Measurements from ENCODE around the gene PAM16.

The PAM16 gene

DNA sequence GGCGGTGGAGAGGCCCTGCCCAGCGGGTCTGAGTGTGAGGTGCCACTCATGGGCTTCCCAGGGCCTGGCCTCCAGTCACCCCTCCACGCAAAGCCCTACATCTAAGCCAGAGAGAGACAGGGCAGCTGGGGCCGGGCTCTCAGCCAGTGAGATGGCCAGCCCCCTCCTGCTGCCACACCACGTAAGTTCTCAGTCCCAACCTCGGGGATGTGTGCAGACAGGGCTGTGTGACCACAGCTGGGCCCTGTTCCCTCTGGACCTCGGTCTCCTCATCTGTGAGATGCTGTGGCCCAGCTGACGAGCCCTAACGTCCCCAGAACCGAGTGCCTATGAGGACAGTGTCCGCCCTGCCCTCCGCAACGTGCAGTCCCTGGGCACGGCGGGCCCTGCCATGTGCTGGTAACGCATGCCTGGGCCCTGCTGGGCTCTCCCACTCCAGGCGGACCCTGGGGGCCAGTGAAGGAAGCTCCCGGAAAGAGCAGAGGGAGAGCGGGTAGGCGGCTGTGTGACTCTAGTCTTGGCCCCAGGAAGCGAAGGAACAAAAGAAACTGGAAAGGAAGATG, 31.8 kb upstream of the PAM16 start:
- DNase-seq (ENCODE audit: low spot score) = no peak
- in situ Hi-C loops (cut with MboI; ENCODE audit: low sequenced_read_pairs, unreplicated experiment) = no loop called here
- TF ChIP-seq, protein P1, sequence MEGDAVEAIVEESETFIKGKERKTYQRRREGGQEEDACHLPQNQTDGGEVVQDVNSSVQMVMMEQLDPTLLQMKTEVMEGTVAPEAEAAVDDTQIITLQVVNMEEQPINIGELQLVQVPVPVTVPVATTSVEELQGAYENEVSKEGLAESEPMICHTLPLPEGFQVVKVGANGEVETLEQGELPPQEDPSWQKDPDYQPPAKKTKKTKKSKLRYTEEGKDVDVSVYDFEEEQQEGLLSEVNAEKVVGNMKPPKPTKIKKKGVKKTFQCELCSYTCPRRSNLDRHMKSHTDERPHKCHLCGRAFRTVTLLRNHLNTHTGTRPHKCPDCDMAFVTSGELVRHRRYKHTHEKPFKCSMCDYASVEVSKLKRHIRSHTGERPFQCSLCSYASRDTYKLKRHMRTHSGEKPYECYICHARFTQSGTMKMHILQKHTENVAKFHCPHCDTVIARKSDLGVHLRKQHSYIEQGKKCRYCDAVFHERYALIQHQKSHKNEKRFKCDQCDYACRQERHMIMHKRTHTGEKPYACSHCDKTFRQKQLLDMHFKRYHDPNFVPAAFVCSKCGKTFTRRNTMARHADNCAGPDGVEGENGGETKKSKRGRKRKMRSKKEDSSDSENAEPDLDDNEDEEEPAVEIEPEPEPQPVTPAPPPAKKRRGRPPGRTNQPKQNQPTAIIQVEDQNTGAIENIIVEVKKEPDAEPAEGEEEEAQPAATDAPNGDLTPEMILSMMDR (IDR thresholded peaks at IDR 0.05; ENCODE audit: borderline replicate concordance, control extremely low read depth, extremely low read depth, insufficient read depth, missing control alignments) = no peak

DNA sequence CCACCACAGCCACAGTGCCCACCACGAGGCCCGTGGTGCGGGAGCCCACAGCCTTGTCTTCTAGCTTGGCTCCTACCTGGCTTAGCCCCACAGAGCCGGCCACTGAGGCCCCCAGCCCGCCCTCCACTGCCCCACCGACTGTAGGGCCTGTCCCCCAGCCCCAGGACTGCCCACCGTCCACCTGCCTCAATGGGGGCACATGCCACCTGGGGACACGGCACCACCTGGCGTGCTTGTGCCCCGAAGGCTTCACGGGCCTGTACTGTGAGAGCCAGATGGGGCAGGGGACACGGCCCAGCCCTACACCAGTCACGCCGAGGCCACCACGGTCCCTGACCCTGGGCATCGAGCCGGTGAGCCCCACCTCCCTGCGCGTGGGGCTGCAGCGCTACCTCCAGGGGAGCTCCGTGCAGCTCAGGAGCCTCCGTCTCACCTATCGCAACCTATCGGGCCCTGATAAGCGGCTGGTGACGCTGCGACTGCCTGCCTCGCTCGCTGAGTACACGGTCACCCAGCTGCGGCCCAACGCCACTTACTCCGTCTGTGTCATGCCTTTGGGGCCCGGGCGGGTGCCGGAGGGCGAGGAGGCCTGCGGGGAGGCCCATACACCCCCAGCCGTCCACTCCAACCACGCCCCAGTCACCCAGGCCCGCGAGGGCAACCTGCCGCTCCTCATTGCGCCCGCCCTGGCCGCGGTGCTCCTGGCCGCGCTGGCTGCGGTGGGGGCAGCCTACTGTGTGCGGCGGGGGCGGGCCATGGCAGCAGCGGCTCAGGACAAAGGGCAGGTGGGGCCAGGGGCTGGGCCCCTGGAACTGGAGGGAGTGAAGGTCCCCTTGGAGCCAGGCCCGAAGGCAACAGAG, 31.0 kb upstream of the PAM16 start:
- DNase-seq (ENCODE audit: low spot score) = no peak
- TF ChIP-seq, protein P1 (IDR thresholded peaks at IDR 0.05; ENCODE audit: borderline replicate concordance, control extremely low read depth, extremely low read depth, insufficient read depth, missing control alignments) = no peak
- in situ Hi-C loops (cut with MboI; ENCODE audit: low sequenced_read_pairs, unreplicated experiment) = no loop called here

DNA sequence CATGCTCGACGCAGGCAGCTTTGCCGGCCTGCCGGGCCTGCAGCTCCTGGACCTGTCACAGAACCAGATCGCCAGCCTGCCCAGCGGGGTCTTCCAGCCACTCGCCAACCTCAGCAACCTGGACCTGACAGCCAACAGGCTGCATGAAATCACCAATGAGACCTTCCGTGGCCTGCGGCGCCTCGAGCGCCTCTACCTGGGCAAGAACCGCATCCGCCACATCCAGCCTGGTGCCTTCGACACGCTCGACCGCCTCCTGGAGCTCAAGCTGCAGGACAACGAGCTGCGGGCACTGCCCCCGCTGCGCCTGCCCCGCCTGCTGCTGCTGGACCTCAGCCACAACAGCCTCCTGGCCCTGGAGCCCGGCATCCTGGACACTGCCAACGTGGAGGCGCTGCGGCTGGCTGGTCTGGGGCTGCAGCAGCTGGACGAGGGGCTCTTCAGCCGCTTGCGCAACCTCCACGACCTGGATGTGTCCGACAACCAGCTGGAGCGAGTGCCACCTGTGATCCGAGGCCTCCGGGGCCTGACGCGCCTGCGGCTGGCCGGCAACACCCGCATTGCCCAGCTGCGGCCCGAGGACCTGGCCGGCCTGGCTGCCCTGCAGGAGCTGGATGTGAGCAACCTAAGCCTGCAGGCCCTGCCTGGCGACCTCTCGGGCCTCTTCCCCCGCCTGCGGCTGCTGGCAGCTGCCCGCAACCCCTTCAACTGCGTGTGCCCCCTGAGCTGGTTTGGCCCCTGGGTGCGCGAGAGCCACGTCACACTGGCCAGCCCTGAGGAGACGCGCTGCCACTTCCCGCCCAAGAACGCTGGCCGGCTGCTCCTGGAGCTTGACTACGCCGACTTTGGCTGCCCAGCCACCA, 30.2 kb upstream of the PAM16 start:
- no peak for DNase-seq (ENCODE audit: low spot score)
- in situ Hi-C loops (cut with MboI; ENCODE audit: low sequenced_read_pairs, unreplicated experiment) = no loop called here

DNA sequence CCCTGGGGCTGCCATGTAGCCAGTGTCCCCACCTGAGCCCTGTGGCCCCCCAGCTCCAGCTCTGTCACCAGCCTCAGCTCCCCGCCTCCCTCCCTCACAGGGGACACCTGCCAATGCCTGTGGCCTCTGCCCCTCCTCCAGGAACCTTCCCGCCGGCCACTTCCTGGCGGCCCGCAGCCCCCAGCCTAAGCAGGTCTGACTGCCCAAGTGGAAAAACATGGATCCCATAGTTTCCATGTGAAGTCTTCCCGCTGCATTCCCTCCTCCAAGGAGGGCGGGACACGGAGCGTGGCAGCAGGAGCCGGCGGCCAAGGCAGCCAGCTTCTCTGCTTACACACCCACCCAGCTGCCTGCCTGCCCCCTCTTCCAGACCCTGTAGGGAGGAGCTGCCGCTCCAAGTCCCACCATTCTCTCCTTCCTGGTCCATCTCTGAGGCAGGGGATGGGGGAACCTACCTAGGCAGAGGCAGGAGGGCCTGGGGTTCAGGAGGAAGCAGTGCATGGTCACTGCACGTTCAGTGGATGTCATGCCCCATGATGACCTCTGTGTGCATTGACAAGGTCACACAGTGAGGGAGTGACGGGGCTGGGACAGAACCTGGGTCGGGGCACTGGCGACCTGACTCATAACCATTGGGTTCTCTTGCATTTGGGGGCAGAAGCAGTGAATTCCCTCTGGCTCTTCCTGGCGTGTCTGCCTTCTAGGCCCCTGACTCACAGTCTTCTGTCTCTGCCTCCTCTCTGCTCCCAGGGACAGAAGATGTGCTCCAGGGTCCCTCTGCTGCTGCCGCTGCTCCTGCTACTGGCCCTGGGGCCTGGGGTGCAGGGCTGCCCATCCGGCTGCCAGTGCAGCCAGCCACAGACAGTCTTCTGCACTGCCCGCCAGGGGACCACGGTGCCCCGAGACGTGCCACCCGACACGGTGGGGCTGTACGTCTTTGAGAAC, 29.3 kb upstream of the PAM16 start:
- in situ Hi-C loops (cut with MboI; ENCODE audit: low sequenced_read_pairs, unreplicated experiment) = no loop called here
- TF ChIP-seq, protein P1 (IDR thresholded peaks at IDR 0.05; ENCODE audit: borderline replicate concordance, control extremely low read depth, extremely low read depth, insufficient read depth, missing control alignments) = no peak
- no peak for DNase-seq (ENCODE audit: low spot score)

More for the DNA sequence above, 30.2 kb upstream of the PAM16 start:
- TF ChIP-seq, protein P1 (IDR thresholded peaks at IDR 0.05; ENCODE audit: borderline replicate concordance, control extremely low read depth, extremely low read depth, insufficient read depth, missing control alignments) = no peak

DNA sequence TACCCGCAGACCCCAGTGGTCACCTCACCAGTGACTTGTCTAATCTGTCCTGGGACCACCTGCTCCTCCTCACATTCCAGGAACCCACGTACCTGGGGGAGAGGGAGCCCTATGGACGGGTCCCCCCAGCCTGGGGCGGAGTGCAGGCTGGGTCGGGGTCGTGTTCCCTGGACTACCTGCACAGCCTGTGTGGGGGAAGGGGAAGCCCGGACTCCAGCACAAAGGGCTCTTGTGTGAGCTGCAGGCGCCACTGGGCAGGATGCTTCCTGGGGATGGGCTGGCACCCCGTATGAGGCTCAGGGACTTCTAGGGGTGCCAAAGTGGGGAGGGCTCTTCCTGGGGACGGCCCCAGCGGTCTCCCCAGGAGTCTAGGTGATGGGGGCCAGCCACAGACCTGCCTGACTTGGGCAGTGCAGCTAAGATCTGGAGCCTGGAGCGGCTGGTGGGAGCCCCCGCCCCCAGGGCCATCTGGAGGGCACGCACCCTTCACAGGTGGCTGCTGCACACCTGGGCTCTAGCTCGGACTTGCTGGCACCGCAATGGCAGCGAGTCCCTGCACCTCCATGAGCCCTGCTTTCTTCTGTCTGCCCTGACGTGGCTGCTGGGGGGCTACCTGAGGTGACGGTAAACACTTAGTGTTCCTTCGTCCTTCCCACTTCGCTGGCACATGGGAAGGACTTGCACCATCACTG, 28.0 kb upstream of the PAM16 start:
- DNase-seq (ENCODE audit: low spot score) = no peak
- in situ Hi-C loops (cut with MboI; ENCODE audit: low sequenced_read_pairs, unreplicated experiment) = no loop called here
- TF ChIP-seq, protein P1 (IDR thresholded peaks at IDR 0.05; ENCODE audit: borderline replicate concordance, control extremely low read depth, extremely low read depth, insufficient read depth, missing control alignments) = no peak

All from GM13976 (cell line).